A172 (cell line): ENCODE measurements around the gene BMS1. TPM values are rescaled to one million over a fixed set of nuclear protein-coding genes. Genes with fewer than 3 reads are reported as not detected.
"Not testable (repeated sequence)": the region's sequence is repeated elsewhere in the genome, so short reads cannot be mapped to it uniquely, and the experiment has no call there.

Experiments
- DNase-seq: peaks from one replicate; pipeline ENCODE4 v3.0.0-alpha.2; 2015; ENCODE audit warnings: low spot score
- total RNA-seq: library from RNA; depleted of rRNA; stranded (reverse); fragments of >200 nt; shearing (Covaris generic); gene quantifications from 2 replicates; pipeline ENCODE4 v1.2.3, GENCODE V29; 2014; rRNA removed

Gene BMS1
- total RNA-seq: 23.6 and 28.3 TPM in 2 replicates

- peak; percentile 76 for DNase-seq
Observed at GRCh38 chr10:42782446-42783180, at the start of gene BMS1. TSS of gene BMS1 (plus strand) at chr10:42782795. CDS start at chr10:42784395, 1,600 bp downstream.

GRCh38 chr10:42734536-42734935 is 48.1 kb upstream of the BMS1 start:
- DNase-seq: no peak

GRCh38 chr10:42738679-42739078 is 43.9 kb upstream of the BMS1 start:
- DNase-seq: no peak

- not testable (repeated sequence) for DNase-seq
Observed at GRCh38 chr10:42741536-42741935, 41.1 kb upstream of the BMS1 start.

GRCh38 chr10:42743697-42744096 is 38.9 kb upstream of the BMS1 start:
- no peak for DNase-seq

- DNase-seq: no peak
Observed at GRCh38 chr10:42744134-42744701, 38.4 kb upstream of the BMS1 start.

GRCh38 chr10:42753126-42753506 is 29.5 kb upstream of the BMS1 start:
- no peak for DNase-seq

GRCh38 chr10:42753507-42754154 is 29.0 kb upstream of the BMS1 start:
- DNase-seq: no peak

GRCh38 chr10:42754155-42755027 is 28.2 kb upstream of the BMS1 start:
- DNase-seq: no peak

- no peak for DNase-seq
Observed at GRCh38 chr10:42755028-42755451, 27.6 kb upstream of the BMS1 start.

- DNase-seq: no peak
Observed at GRCh38 chr10:42755556-42756093, 27.0 kb upstream of the BMS1 start.

- no peak for DNase-seq
Observed at GRCh38 chr10:42767906-42768305, 14.7 kb upstream of the BMS1 start.

GRCh38 chr10:42768581-42769152 is 13.9 kb upstream of the BMS1 start:
- no peak for DNase-seq

GRCh38 chr10:42769173-42769572 is 13.4 kb upstream of the BMS1 start:
- DNase-seq: no peak

GRCh38 chr10:42769673-42770072 is 12.9 kb upstream of the BMS1 start:
- peak; percentile 8 for DNase-seq

- DNase-seq: no peak
Observed at GRCh38 chr10:42776681-42777080, 5.9 kb upstream of the BMS1 start.

GRCh38 chr10:42780456-42780855 is 2.1 kb upstream of the BMS1 start:
- no peak for DNase-seq

GRCh38 chr10:42781893-42782445 is 626 bp upstream of the BMS1 start:
- no peak for DNase-seq

GRCh38 chr10:42783181-42783549 is 570 bp downstream of the BMS1 start:
- DNase-seq: peak; percentile 69

GRCh38 chr10:42785759-42786158 is 3.2 kb downstream of the BMS1 start:
- DNase-seq: no peak

GRCh38 chr10:42790835-42791234 is 8.2 kb downstream of the BMS1 start:
- no peak for DNase-seq
